ENCODE measurements around the gene PTBP3. TPM values are rescaled to one million over a fixed set of nuclear protein-coding genes. Genes with fewer than 3 reads are reported as not detected.

Gene PTBP3
- total and polyA plus RNA-seq, 2 experiments from 2014 or later = 14.7 to 26.5 TPM

DNA sequence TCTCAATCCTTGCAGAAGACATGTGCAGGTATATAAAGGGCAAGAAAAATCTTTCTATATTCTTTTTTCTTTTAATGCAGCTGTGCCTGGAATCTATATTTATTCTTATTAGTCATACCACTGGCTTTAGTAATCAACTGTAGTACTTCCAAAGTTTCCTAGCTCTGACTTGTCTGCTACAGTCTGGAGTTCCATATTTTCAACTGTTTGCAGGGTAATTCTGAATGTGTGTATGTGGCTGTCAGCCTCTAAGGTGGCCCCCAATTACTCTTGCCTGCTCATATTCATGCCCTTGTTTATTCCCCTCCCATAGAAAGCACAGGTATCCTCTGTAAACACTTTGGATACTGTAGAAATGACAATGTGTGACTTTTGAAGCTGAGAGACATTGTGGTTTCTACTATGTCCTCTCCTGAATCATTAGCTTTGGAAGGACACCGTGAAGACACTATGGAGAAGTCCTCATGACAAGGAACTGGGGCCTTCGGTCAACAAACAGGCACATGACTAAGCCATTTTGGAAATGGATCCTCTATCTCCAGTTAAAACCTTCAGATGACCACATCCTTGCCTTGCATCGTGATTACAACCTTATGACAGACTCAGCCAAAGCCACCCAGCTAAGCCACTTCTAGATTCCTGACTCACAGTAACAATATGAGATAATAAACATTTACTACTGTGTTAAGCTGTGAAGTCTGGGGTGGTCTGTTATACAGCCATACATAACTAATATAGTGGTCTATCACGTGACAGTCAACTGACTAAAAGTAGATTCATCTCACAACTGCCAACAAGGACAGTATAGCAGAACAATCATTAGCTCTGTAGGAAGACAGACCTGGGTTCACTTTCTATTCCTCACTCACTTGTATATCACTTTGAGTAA lies 108.8 kb downstream of the PTBP3 start:
- WGBS, 2 experiments (ENCODE audit: low coverage in 1 of 2, low lambda C conversion rate in 2 of 2, missing lambda C conversion rate in 2 of 2) = 31 to 40% methylated on average over 4 of the region's 4 CpGs
- H3K4me1 ChIP-seq (ENCODE audit: insufficient read depth) = peaks cover 21% of the 10 kb centered on the region
- no peaks in the 10 kb centered on the region; the same call in none of the 2 replicates for H3K79me2 ChIP-seq (ENCODE audit: insufficient read depth)
- peak; percentile 86 for DNase-seq
- no peaks in the 10 kb centered on the region for H3K27me3 ChIP-seq (replicated peaks; ENCODE audit: insufficient read depth)
- 0 out of 2 replicates have a peak overlapping the region, but pooled peaks have one; percentile 37 for H3K4me3 ChIP-seq
- H3K9me2 ChIP-seq (ENCODE audit: insufficient read depth) = no peaks in the 10 kb centered on the region
- H3K36me3 ChIP-seq (ENCODE audit: low read depth) = peaks cover 50% of the 10 kb centered on the region
- H3F3A ChIP-seq (ENCODE audit: insufficient read depth) = peaks cover 37% of the 10 kb centered on the region
- peak overlapping the region; percentile 64 for H3K9ac ChIP-seq
- TF ChIP-seq EZH2 (IDR thresholded peaks at IDR 0.05; ENCODE audit: insufficient read depth, poor library complexity, severe bottlenecking) (no peak), EZH2phosphoT487 (IDR thresholded peaks at IDR 0.05; ENCODE audit: insufficient read depth, low read depth) (no peak)
- no peaks in the 10 kb centered on the region; the same call in 1 of the 2 replicates for H4K20me1 ChIP-seq (ENCODE audit: insufficient read depth)
- in situ Hi-C loops (cut with MboI) = no loop called here
- peak overlapping the region; percentile 96 for H3K27ac ChIP-seq
- H3K9me3 ChIP-seq (ENCODE audit: low read depth) = no peaks in the 10 kb centered on the region
- H2AFZ ChIP-seq = no peak overlapping the region
- peak overlapping the region; percentile 86 for H3K4me2 ChIP-seq (ENCODE audit: unreplicated experiment)

DNA sequence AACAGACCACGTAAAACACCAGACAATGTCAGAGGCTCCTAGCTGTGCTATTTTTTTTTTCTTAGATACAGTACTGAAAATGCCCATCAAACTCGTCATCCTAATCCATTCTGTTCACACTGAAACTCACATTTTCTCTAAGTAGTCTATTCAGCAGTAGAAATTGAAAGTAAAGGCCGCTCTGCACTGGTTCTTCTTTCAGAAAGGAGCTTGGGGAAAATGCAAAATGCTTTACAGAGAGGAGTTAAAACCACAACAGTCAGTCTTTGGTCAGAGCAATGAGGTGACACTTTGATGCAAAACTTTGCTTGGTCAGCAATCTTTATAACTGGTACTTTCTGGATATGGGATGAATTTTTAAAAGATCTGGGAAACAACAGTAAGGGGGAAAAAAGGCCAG lies 114.5 kb downstream of the PTBP3 start:
- H3K27ac ChIP-seq = no peak overlapping the region
- no peak overlapping the region for H2AFZ ChIP-seq
- no peaks in the 10 kb centered on the region; the same call in 1 of the 2 replicates for H3K79me2 ChIP-seq (ENCODE audit: insufficient read depth)
- no peaks in the 10 kb centered on the region for H3K9me3 ChIP-seq (ENCODE audit: low read depth)
- peaks cover 50% of the 10 kb centered on the region for H3K36me3 ChIP-seq (ENCODE audit: low read depth)
- no peak overlapping the region for H3K4me2 ChIP-seq (ENCODE audit: unreplicated experiment)
- peaks cover 3% of the 10 kb centered on the region; the same call in 1 of the 2 replicates for H3F3A ChIP-seq (ENCODE audit: insufficient read depth)
- in situ Hi-C loops (cut with MboI) = no loop called here
- H4K20me1 ChIP-seq (ENCODE audit: insufficient read depth) = no peaks in the 10 kb centered on the region
- TF ChIP-seq EZH2 (IDR thresholded peaks at IDR 0.05; ENCODE audit: insufficient read depth, poor library complexity, severe bottlenecking) (no peak), EZH2phosphoT487 (IDR thresholded peaks at IDR 0.05; ENCODE audit: insufficient read depth, low read depth) (no peak)
- no peaks in the 10 kb centered on the region for H3K27me3 ChIP-seq (replicated peaks; ENCODE audit: insufficient read depth)
- H3K4me1 ChIP-seq (ENCODE audit: insufficient read depth) = peaks cover 3% of the 10 kb centered on the region
- no peak overlapping the region for H3K9ac ChIP-seq
- DNase-seq = no peak
- WGBS, 2 experiments (ENCODE audit: low coverage in 1 of 2, low lambda C conversion rate in 2 of 2, missing lambda C conversion rate in 2 of 2) = 99 to 100% methylated on average over 3 of the region's 3 CpGs
- no peak overlapping the region for H3K4me3 ChIP-seq
- no peaks in the 10 kb centered on the region for H3K9me2 ChIP-seq (ENCODE audit: insufficient read depth)

GRCh38 chr9:112212926-112213325 lies 120.5 kb downstream of the PTBP3 start:
- 98% methylated on average over 2 of the region's 2 CpGs for WGBS, 2 experiments (ENCODE audit: low coverage in 1 of 2, low lambda C conversion rate in 2 of 2, missing lambda C conversion rate in 2 of 2)
- H3K36me3 ChIP-seq (ENCODE audit: low read depth) = peaks cover 29% of the 10 kb centered on the region
- DNase-seq = no peak
- H3K9ac ChIP-seq = no peak overlapping the region
- in situ Hi-C loops (cut with MboI) = no loop called here
- TF ChIP-seq EZH2phosphoT487 (IDR thresholded peaks at IDR 0.05; ENCODE audit: insufficient read depth, low read depth) (no peak), EZH2 (IDR thresholded peaks at IDR 0.05; ENCODE audit: insufficient read depth, poor library complexity, severe bottlenecking) (no peak)
- H3F3A ChIP-seq (ENCODE audit: insufficient read depth) = no peaks in the 10 kb centered on the region; the same call in 1 of the 2 replicates
- no peaks in the 10 kb centered on the region for H3K79me2 ChIP-seq (ENCODE audit: insufficient read depth)
- H2AFZ ChIP-seq = no peak overlapping the region
- 0 out of 2 replicates have a peak, but pooled peaks cover 3% of the 10 kb centered on the region for H4K20me1 ChIP-seq (ENCODE audit: insufficient read depth)
- no peak overlapping the region for H3K4me3 ChIP-seq
- H3K9me2 ChIP-seq (ENCODE audit: insufficient read depth) = no peaks in the 10 kb centered on the region
- H3K27me3 ChIP-seq (replicated peaks; ENCODE audit: insufficient read depth) = no peaks in the 10 kb centered on the region
- no peaks in the 10 kb centered on the region for H3K9me3 ChIP-seq (ENCODE audit: low read depth)
- H3K4me2 ChIP-seq (ENCODE audit: unreplicated experiment) = no peak overlapping the region
- H3K27ac ChIP-seq = no peak overlapping the region
- no peaks in the 10 kb centered on the region for H3K4me1 ChIP-seq (ENCODE audit: insufficient read depth)

DNA sequence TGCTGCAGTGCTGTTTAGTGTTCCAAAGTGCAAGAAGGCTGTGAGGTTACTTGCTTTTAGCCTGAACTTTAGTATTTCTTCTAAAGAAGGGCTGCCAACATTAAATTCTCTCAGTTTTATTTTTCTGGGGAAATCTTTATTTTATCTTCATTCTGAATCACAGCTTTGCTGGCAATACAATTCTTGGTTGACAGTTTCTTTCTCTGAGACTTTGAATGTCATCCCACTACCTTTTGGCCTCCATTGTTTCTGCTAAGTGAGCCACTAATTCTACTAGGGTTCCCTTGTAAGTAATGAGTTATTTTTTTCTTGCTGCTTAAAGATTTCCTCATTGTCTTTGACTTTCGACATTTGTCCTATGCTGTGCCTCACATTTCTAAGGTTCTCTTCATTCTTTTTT lies 126.0 kb downstream of the PTBP3 start:
- Histone ChIP-seq H3K9me2 (ENCODE audit: insufficient read depth) (no peaks in the 10 kb centered on the region), H3K4me2 (ENCODE audit: unreplicated experiment) (no peak overlapping the region), H3K27ac (no peak overlapping the region), H3F3A (ENCODE audit: insufficient read depth) (peaks cover 11% of the 10 kb centered on the region), H3K9ac (no peak overlapping the region), H3K9me3 (ENCODE audit: low read depth) (no peaks in the 10 kb centered on the region), H2AFZ (no peak overlapping the region), H3K4me1 (ENCODE audit: insufficient read depth) (peaks cover 13% of the 10 kb centered on the region), H3K4me3 (no peak overlapping the region), H4K20me1 (ENCODE audit: insufficient read depth) (0 out of 2 replicates have a peak, but pooled peaks cover 3% of the 10 kb centered on the region), H3K79me2 (ENCODE audit: insufficient read depth) (no peaks in the 10 kb centered on the region), H3K36me3 (ENCODE audit: low read depth) (peaks cover 37% of the 10 kb centered on the region), H3K27me3 (replicated peaks; ENCODE audit: insufficient read depth) (no peaks in the 10 kb centered on the region)
- no peak for DNase-seq
- no peak for TF ChIP-seq EZH2 (IDR thresholded peaks at IDR 0.05; ENCODE audit: insufficient read depth, poor library complexity, severe bottlenecking)
- TF ChIP-seq EZH2phosphoT487 (IDR thresholded peaks at IDR 0.05; ENCODE audit: insufficient read depth, low read depth) = no peak
- 98 to 100% methylated on average over 1 of the region's 1 CpG for WGBS, 2 experiments (ENCODE audit: low coverage in 1 of 2, low lambda C conversion rate in 2 of 2, missing lambda C conversion rate in 2 of 2)
- in situ Hi-C loops (cut with MboI) = no loop called here
